GM18861 (cell line): Measurements from ENCODE around the gene GPC3.
"Not testable (repeated sequence)": the region's sequence is repeated elsewhere in the genome, so short reads cannot be mapped to it uniquely, and the experiment has no call there.

Experiments used
- ATAC-seq: cut with Tn5 transposase; IDR thresholded peaks from one replicate; pipeline ENCODE4 v1.9.1; 2021; ENCODE audit not compliant: unreplicated experiment

The GPC3 gene

DNA sequence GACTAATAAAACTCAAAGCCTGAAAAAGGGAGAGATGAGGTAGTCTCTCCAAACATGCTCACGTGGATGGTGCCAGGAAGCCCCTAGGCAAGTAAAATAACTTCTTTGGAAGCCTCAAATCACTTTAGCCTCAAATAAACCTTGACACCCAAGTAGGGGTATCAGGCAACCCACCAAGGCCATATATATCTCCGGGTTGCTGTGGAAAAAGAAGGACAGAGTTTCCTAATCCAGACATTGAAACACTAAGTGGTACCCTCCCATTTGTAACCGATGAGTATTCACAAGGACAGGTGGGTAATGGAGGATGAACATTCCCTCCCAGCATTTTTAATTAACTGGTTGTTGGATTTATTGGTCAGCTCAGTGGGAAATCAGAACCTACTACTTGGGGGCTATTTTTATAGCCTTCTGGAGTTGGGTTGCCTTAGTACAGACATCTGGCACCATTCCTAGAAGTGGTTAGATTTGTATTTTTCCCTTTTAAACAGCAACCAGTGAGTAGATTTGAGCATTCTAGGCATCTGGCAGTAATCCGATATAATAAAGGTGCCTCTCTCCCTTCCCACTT, 87.7 kb downstream of the GPC3 start:
- no peak for ATAC-seq

DNA sequence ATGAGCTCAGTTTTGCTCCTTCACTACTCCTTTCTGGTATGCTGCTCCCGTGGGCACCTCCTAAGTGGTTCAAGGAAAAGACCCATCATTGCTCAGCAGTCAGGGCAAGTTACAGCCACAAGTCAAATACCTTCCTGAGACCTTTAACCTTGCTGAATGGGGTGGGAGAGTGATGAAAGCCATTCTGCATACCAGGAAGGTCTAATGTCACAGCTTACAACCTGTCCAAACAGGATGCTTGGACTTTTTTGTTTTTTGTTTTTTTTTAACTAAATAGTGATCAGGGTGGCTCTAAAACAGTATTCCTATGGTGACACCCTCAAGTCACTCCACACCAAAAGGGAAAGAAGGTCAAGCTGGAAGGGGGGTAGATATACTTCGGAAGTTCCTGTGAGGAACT, 93.1 kb downstream of the GPC3 start:
- no peak for ATAC-seq

DNA sequence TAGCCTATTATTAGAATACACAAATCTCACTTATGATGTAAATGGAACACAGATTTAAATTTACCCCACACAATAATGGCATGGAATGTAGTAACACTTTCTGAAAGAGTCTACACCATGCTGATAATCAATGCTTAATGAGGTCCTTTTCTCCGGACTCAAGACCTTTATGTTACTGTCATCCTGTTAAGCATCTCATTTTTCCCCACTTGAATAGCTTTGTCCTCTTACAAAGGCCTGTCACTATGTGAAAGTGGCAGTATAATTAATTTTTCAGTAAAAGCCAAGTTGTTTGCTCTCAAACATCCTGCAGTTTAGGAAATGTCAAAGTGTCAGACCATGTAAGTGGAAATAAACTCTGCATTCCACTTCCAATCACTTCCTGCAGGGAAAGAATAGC, 96.4 kb downstream of the GPC3 start:
- no peak for ATAC-seq

DNA sequence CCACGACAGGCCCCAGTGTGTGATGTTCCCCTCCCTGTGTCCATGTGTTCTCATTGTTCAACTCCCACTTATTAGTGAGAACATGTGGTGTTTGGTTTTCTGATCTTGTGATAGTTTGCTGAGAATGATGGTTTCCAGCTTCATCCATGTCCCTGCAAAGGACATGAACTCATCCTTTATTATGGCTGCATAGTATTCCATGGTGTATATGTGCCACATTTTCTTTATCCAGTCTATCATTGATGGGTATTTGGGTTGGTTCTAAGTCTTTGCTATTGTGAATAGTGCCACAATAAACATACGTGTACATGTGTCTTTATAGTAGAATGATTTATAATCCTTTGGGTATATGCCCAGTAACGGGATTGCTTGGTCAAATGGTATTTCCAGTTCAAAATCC, 97.3 kb downstream of the GPC3 start:
- not testable (repeated sequence) for ATAC-seq

DNA sequence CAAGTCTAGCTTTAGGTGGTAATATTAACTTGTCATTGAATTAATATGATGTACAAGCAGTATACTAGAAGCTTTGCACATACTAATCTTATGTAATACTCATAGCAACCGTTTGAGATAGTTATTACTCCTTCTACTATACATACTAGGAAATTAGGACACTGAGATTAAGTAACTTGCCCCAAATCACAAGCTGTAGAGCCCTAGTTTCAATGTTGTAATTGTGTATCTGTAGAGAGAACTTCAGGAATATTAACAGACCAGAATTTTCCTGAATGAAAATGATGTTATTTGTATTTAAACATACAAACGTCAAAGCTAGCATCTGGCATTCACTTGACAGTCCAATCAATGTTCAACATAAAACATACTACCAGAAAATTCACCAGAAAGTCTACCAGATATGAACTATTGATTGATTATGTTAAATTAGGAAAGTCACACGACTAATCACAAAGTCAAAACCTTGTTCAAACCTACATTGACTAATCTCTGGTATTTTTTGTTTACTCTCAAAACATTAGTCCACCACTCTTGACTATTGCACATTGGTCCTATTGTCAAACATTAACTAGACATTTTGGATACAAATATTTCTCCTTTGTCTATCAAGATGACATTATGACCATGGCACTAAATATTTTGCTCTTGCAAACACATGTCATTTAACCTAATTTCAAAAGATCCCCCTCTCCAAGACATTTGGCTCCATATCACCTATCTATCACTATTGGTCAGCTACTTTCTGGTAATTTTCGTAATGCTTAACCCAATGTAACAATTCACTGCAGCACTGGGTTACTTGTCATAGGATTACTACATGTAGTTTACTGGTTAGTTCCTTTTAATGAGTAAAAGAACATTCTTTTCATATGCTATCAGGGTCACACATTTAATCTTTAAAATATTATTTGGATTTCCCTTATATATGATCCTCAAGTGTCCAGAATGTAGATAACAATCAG, 100.7 kb downstream of the GPC3 start:
- no peak for ATAC-seq

DNA sequence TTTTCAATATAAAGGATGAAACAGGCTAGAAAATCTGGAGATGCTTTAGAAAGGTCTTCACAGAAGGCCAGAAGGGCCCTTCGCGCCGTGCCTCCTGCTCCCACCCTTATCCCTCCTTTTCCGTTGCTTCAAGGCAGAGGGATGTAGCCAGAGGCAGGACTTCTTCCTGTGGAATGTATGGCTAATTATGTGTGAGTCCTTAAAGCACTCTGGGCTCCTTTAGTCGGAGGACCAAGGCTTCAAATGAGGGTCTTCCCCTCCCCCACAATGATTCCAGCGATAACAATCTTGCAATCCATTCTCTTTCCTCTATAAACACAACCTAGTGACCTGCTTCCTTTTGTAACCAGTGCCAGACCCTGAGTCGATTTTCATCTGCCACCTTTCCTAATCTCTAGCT, 103.5 kb downstream of the GPC3 start:
- no peak for ATAC-seq

DNA sequence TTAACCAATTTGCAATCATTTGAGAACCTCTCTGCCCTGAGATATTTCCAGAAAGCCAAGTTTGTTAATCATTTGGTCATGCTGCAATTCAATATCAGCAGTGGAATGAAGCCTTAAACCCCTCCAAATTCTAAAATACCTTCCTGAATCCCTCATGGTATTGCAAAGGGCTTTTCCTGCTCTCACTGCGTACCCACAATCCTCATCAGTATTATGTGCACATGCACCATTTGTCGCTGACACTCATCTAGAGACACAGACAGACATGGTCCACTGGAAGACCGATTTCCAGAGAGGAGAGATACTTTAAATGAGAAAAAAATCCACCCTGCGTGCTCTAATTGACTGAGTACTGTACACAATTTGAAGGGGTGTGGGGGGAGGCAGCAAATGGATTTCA, 104.4 kb downstream of the GPC3 start:
- no peak for ATAC-seq

DNA sequence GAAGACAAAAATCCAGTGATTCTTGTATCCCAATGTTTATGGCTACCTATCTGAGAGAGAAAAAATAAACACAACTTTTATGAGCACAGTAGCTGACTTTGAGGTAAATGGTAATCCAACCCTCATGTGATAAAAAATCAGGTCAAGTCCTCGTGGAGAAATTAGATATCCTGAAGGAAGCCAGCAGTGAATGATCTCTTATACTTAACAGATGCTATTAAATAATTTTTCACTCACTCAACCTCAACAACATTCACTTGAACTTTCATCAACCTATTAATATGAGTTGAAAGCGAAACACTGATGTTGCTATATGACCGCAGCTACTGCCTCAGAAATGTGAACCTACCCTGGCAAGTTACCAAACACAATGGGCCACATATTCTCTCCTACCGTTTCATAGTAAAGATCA, 105.4 kb downstream of the GPC3 start:
- peak; percentile 93 for ATAC-seq

DNA sequence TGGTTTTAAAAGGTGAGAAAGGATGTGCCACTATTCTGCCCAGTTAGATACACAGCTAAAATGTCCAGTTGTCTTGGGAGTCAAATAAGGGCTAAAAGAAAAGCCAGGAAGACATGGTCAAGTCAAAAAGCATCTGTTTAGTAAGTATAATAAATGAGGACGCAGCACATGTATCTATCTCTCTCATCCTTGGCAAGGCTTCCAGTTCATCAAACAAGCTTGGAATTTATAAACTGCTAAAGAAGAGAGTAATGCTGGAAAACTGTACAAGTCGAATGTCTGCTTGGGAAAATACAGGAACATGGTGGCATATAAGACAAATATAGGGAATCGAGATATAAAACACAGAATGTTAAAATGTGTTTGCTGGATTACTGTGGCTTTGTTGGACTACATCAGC, 106.7 kb downstream of the GPC3 start:
- ATAC-seq: no peak

DNA sequence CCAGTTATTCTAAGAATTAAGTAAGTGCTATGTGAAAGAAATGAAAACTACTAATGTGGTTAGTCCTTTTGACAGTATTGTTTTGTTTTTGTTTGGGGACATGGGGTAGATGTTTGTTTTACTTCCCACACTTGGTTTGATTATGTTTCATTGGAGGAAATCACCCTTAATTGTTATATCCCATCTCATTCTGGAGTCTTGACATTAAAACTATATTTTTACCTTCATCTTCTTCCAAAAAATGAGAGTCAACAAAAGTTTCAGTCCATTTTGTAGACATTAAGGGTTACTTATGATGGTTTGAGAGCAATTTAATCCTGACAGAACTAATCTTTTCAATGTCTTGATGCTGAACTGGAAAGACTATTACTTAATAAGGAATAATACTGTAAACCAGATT, 108.7 kb downstream of the GPC3 start:
- no peak for ATAC-seq

DNA sequence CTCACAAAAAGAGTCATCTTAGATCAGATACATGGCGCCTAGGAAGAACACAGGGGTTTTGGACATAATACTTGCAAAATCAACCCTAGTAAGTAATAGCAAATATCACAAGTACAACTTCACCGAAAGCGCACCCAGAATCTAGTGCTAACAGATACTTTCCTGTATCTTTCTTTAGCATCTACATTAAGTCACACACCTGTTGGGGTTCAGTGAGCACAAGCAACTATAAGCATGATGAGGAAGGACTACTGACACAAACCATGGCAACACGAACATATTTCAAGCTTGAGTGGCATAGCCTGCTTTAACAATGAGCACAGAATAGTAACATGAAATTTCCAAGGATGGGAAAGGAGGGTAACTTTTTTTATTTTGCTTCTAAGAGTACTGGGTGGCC, 116.1 kb downstream of the GPC3 start:
- ATAC-seq: no peak

DNA sequence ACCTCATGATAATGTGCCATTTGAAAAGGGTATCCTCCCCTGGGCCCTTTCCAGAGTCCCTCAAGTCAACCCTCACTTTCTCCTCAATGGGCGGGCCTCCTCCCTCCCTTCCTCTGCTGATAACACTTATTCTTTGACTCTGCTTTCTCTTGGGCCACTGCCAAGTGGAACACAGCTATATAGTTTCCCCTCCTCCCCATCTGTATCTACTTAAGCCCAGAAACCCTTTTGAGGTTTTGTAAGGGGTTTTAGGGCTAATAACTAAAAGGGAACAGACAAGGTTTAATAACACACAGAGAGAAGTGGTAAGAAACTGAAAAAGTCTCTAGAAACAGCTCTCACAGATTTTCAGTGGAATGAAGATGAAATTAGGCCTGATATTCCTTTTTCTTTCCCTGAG, 116.7 kb downstream of the GPC3 start:
- no peak for ATAC-seq

DNA sequence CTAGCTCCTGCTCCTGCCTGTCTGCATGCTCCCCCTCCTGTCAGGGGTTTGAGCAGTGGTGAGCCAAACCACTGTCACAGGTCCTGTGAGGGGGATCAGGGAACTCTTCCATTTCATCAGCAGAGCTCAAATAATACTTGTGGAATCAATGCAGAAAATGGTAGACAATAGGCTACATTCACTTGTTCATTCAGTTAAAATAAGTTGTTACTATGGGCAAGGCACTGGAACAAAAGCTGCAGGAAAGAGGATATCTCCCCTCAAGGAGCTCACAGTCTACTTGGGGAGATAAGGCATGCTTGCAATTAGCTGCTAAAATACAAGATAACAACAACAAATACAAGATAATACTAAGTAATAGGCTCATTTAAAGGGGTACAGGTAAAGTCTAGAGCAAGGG, 117.1 kb downstream of the GPC3 start:
- ATAC-seq: no peak

DNA sequence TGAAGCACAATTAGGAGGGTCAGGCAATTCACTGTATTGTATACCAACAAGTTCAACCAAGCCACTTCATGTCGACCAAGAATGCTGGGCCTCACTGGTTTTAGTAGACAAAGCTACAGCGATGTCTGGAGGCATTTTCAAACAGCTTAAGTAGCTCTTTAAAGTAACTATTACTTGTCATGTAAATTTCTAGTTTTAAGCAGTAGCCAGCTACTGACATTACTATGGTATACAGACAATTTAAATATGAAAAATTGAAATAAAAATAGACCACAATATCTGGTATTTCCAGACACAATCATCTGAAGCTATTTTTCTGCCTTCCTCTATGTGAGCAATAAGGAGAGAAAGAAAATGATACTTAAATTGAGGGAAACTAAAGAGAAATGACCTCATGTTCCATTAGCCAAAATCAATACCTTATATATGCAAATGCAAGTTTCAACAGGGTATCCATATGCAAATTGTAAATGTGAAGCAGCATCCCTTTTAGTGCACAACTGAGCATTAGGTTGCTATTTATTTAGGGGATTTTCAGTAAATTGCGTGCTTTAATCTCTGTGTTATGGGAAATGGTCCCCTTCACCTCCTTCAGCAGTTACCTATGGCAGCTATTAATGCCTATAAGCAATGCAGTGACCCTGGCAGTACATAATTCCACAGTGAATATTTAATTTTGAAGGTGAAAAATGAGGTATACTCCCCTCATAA, 119.5 kb downstream of the GPC3 start:
- ATAC-seq: no peak

DNA sequence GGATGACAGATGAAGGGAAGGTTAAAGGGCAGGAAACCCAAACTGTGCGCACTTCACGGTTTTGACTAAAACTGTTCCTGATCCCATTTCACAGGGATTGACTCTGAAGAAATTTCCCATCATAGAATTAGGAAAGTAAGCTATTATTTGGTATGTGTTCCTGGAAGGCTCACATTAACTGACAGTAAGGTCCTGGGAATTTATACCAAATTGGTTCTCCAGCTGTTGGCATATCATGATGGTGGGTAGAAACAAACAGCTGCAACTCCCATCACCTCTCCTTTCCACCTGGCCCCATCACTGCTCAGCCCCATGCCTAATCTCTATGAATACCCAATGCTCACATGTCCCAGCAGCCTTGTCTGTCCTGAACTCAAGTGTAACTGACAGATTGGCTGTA, 121.2 kb downstream of the GPC3 start:
- ATAC-seq: no peak

DNA sequence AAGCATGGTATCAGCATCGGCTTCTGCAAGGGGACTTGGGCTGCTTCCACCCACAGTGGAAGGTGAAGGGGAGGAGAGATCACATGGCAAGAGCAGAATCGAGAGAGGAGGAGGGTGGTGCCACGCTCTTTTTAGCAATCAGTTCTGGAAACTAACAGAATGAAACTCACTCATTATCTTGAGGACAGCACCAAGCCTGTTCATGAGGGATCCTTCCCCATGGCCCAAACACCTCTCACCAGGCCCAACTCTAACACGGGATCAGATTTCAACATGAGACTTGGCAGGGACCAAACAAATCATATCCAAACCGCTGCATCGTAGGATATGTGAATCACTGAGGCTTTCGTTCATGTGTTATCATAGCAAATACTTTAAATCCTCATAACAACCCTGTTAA, 125.5 kb downstream of the GPC3 start:
- ATAC-seq: no peak

DNA sequence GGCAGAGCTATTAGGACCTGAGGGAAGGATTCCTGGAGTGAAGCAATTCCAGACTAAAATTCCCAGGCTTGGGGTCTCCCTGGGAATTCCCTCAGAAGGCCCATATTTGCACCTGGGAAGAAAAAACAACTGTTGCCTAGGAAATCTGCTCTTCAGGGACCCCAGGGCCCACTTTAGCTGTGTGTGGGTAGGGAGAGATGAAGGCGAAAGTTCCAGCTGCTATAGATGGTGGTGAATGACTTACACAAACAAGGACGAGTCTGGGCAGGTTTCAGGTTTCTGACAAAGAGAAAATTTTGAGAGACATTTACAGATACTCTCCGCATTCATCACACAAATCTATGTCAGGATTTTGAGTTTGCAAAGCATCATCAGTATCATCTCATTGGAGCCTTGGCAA, 126.1 kb downstream of the GPC3 start:
- no peak for ATAC-seq

DNA sequence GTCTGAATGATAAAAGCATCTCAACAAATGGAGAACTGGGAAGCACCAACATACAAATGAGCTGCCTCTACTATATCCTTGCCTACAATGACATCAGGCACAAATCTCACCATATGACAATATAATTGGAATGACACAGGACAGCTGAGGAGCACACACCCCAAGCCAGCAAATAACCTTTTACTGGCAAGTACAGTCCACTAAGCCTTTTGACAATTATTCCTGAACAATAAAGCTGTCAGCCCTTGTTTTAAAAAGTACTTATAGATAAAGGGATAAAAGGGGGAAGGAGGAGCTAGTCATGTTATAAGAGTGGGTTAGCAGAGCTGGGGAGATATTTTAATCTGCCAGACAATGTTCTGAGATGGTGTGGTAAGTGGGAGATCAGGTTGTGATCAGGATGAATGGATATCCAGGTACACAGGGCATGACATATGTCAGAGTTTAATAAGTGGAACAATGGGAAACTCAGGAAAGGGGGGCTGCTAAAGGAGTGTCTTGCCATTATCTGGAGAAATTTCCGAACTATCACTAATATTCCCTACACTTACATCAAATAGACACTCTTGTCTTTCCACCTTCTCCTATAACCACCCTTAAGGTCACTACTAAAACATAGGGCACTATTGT, 127.6 kb downstream of the GPC3 start:
- no peak for ATAC-seq

DNA sequence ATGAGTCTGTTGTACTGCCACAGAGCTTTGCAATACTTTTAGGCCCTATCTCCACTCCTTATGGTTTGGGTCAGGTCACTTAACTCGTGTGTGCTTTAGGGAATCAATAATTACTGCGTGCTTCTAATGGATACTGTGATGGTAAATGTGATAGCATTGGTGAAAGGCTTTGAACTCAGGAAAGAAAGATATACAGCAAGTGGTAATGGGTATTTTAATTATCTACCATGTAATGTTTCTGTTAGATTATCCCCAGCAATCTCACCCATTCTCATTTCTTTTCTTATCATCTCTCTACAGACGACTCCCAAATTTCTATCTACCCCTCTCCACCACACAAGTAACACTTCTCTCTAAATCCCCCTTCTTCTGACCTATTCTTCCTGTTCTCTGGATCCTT, 128.6 kb downstream of the GPC3 start:
- ATAC-seq: no peak

DNA sequence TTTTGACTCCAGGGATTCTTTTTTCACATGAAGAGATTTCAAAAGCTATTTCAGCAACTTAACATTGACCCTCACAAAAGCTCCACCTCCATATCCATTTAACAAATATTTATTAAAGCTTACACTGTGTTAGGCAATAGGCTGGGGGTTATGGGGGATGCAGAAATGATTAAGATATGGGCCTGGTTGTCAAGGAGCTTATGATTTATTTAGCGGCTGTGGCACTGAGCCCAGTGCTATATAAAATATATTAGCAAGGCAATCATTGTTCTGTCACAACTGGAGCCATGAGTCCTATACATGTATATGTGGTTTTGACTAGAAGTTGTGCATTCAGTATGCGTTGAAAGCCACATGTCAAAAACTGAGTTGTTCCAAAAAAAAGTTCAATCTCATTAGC, 131.1 kb downstream of the GPC3 start:
- no peak for ATAC-seq

DNA sequence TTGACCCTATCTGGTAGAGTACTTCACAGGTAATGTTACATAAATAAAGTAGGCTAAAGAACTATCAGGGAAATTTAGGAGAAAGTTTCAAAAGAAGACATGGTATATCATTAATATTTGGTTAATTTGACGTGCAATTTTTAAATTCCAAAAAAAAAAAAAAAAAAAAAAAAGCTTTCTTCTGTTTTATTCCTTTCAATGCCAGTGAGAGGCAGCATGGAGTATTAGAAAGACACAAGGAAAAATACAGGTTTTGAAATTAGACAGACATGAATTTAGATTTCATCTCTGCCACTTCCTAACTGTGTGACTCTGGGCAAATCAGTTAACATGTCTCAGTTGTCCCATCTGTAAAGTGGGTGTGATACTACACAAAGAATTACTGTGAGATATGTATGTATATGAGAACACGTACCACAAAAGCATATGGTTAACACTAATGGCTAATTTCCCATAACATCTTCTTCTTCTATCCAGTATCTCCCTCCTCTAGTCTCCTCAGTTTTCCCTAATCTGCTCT, 132.5 kb downstream of the GPC3 start:
- ATAC-seq: no peak
